OCI-LY7 (cell line): ENCODE results near the gene RGS17.

Experiments used
- EZH2phosphoT487 ChIP-seq: fragments of 200-600 bp; sonication (generic); IDR thresholded peaks from 2 replicates; pipeline ENCODE4 v1.6.1; 2018; ENCODE audit warnings: low read depth, borderline replicate concordance, mild to moderate bottlenecking, mixed run types, antibody characterized with exemption, low read length, moderate library complexity, mixed read lengths
- TF ChIP-seq, protein P1 (sequence below): fragments of 200-600 bp; sonication (generic); conservative IDR thresholded peaks from 2 replicates; pipeline ENCODE4 v1.5.1; 2014; ENCODE audit warnings: mild to moderate bottlenecking, antibody characterized with exemption, low read length, moderate library complexity, mixed read lengths

DNA sequence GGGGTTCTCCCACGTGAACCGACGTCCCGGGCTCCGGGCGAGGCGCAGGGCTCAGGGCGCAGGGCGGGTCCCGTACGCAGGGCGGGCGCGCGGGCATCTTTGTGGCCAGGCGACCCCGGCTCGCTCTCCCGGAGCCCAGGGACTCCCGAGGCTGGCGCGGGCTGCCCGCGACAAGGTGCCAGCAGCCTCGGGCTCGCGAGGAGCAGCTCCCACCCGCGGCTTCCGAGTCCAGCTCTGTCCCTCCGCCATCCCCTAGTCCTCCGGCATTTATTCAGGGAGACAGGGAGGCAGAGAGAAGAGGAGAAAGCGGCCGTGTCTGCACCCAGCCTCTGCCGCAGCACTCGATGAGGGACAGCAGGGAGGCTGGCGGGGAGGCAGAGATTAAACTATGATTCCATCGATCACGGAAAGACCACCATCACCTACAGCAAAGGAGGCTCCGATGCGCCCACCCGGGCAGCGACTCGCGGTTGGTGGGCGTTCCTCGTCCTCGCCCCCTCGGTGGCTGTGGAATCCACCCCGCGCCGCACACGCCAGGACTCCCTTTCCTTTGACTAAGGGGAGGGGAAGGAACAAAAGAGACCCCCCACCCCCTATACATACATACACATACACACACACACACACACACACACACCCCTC is 1.1 kb downstream of the RGS17 start:
- TF ChIP-seq, protein P1, sequence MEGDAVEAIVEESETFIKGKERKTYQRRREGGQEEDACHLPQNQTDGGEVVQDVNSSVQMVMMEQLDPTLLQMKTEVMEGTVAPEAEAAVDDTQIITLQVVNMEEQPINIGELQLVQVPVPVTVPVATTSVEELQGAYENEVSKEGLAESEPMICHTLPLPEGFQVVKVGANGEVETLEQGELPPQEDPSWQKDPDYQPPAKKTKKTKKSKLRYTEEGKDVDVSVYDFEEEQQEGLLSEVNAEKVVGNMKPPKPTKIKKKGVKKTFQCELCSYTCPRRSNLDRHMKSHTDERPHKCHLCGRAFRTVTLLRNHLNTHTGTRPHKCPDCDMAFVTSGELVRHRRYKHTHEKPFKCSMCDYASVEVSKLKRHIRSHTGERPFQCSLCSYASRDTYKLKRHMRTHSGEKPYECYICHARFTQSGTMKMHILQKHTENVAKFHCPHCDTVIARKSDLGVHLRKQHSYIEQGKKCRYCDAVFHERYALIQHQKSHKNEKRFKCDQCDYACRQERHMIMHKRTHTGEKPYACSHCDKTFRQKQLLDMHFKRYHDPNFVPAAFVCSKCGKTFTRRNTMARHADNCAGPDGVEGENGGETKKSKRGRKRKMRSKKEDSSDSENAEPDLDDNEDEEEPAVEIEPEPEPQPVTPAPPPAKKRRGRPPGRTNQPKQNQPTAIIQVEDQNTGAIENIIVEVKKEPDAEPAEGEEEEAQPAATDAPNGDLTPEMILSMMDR = no peak
- no peak for TF ChIP-seq EZH2phosphoT487
